H1 (cell line): Measurements from ENCODE around the gene ANXA2R. TPM values are rescaled to one million over a fixed set of nuclear protein-coding genes. Genes with fewer than 3 reads are reported as not detected.

Experiments
- CTCF ChIA-PET: fragments of 300-600 bp; sonication (Branson Sonifier 250); formaldehyde crosslinking; loops from one replicate; lab custom pipeline; 2021; ENCODE audit not compliant: partially characterized antibody; lab: Charles Lee
- POLR2A ChIA-PET: fragments of 300-600 bp; sonication (Branson Sonifier 250); formaldehyde crosslinking; loops from one replicate; lab custom pipeline; 2021; ENCODE audit warnings: inconsistent platforms; ENCODE audit not compliant: partially characterized antibody; lab: Charles Lee
- DNase-seq, 2 experiments: peaks; one replicate each; pipeline versions ENCODE4 v3.0.0 to v3.0.0-alpha.2; 2010 to 2022; ENCODE audit warnings: low spot score in 2 of 2, low read depth in 1 of 2, mixed read lengths in 1 of 2
- FAIRE-seq: peaks from 2 replicates; lab custom pipeline; 2011; peaks lifted over from hg19 to GRCh38; lab: Jason Lieb, UNC
- H2AFZ ChIP-seq: 2 replicates; pipeline ENCODE4 v1.8.1; 2012; ENCODE audit warnings: low read length, inconsistent platforms
- H2AK5ac ChIP-seq: 2 replicates; pipeline ENCODE4 v1.6.1; 2013; ENCODE audit warnings: low read depth, low read length
- H2BK120ac ChIP-seq: replicated peaks from 2 replicates; pipeline ENCODE3; 2013; ENCODE audit warnings: low read depth, low read length, inconsistent platforms
- H2BK12ac ChIP-seq: 2 replicates; pipeline ENCODE4 v1.6.1; 2013; ENCODE audit warnings: low read depth, low read length
- H2BK15ac ChIP-seq: 2 replicates; pipeline ENCODE4 v1.6.1; 2013; ENCODE audit warnings: low read length
- H2BK20ac ChIP-seq: 2 replicates; pipeline ENCODE4 v1.6.1; 2013; ENCODE audit warnings: low read length
- H2BK5ac ChIP-seq: 2 replicates; pipeline ENCODE4 v1.6.1; 2013; ENCODE audit warnings: low read depth, low read length
- H3K14ac ChIP-seq: 2 replicates; pipeline ENCODE4 v1.6.1; 2013; ENCODE audit warnings: inconsistent platforms; ENCODE audit not compliant: insufficient read length
- H3K18ac ChIP-seq: 2 replicates; pipeline ENCODE4 v1.6.1; 2013; ENCODE audit warnings: low read length; ENCODE audit errors: extremely low read depth
- H3K23ac ChIP-seq: 2 replicates; pipeline ENCODE4 v1.6.1; 2013; ENCODE audit warnings: inconsistent platforms; ENCODE audit not compliant: insufficient read length
- H3K23me2 ChIP-seq: 2 replicates; pipeline ENCODE4 v1.6.1; 2013; ENCODE audit warnings: low read depth, low read length
- H3K27ac ChIP-seq: 2 replicates; pipeline ENCODE4 v1.6.1; 2011; ENCODE audit warnings: low read depth, low read length, inconsistent platforms
- H3K27me3 ChIP-seq, 4 experiments: replicated peaks in 1 of 4; 1 replicate in 1 of 4; 2 replicates in 3 of 4; pipeline versions ENCODE4 v1.6.1 to v1.8.1; 2011 to 2013; ENCODE audit warnings: low read length in 3 of 4, mild to moderate bottlenecking in 3 of 4, inconsistent platforms in 2 of 4, mixed read lengths in 2 of 4, moderate library complexity in 1 of 4; ENCODE audit not compliant: control insufficient read depth in 3 of 4, insufficient read depth in 3 of 4; ENCODE audit errors: extremely low read depth in 1 of 4
- H3K36me3 ChIP-seq, 4 experiments: 2 replicates each; pipeline versions ENCODE4 v1.6.1 to v1.8.1; 2011 to 2013; ENCODE audit warnings: mild to moderate bottlenecking in 4 of 4, low read length in 3 of 4, moderate library complexity in 2 of 4, control low read depth in 1 of 4, inconsistent platforms in 1 of 4; ENCODE audit not compliant: insufficient read depth in 4 of 4, control insufficient read depth in 2 of 4
- H3K4ac ChIP-seq: replicated peaks from 2 replicates; pipeline ENCODE3; 2013; ENCODE audit warnings: low read length, low read depth, mixed read lengths, inconsistent platforms; ENCODE audit not compliant: insufficient read length
- H3K4me1 ChIP-seq, 4 experiments: replicated peaks in 1 of 4; 1 replicate in 1 of 4; 2 replicates in 3 of 4; pipeline versions ENCODE4 v1.6.1 to v1.8.1; 2011 to 2013; ENCODE audit warnings: low read length in 3 of 4, inconsistent platforms in 2 of 4, mixed read lengths in 1 of 4; ENCODE audit not compliant: insufficient read depth in 4 of 4, control insufficient read depth in 3 of 4
- H3K4me2 ChIP-seq, 2 experiments: 2 replicates each; pipeline versions ENCODE4 v1.6.1 to v1.8.1; 2011 to 2013; ENCODE audit warnings: low read depth in 2 of 2, low read length in 2 of 2, control low read depth in 1 of 2, inconsistent platforms in 1 of 2, mild to moderate bottlenecking in 1 of 2; ENCODE audit not compliant: insufficient read depth in 1 of 2
- H3K4me3 ChIP-seq, 4 experiments: fragments of 200-600, 300-600 bp in 1 of 4; sonication (generic), shearing (Covaris generic), sonication (Bioruptor Twin) in 1 of 4; 2 replicates each; pipeline versions ENCODE4 v1.5.1 to v1.8.1; 2011 to 2016; ENCODE audit warnings: low read length in 4 of 4, low read depth in 3 of 4, control low read depth in 2 of 4, inconsistent platforms in 2 of 4, mild to moderate bottlenecking in 2 of 4, mixed read lengths in 1 of 4, moderate library complexity in 1 of 4; ENCODE audit not compliant: insufficient read depth in 2 of 4; ENCODE audit errors: extremely low read depth in 1 of 4
- H3K56ac ChIP-seq: replicated peaks from 2 replicates; pipeline ENCODE3; 2013; ENCODE audit warnings: low read depth, mild to moderate bottlenecking, mixed read lengths, low read length, inconsistent platforms; ENCODE audit not compliant: insufficient read length
- H3K79me1 ChIP-seq: 2 replicates; pipeline ENCODE4 v1.6.1; 2013; ENCODE audit warnings: low read depth, low read length, control low read depth
- H3K79me2 ChIP-seq, 2 experiments: 2 replicates each; pipeline versions ENCODE4 v1.6.1 to v1.8.1; 2012 to 2013; ENCODE audit warnings: low read length in 2 of 2, mild to moderate bottlenecking in 2 of 2, inconsistent platforms in 1 of 2; ENCODE audit not compliant: insufficient read depth in 2 of 2, control insufficient read depth in 1 of 2
- H3K9ac ChIP-seq, 4 experiments: replicated peaks in 1 of 4; 1 replicate in 1 of 4; 2 replicates in 3 of 4; pipeline versions ENCODE4 v1.6.1 to v1.8.1; 2011 to 2013; ENCODE audit warnings: low read depth in 3 of 4, low read length in 3 of 4, control low read depth in 2 of 4, mild to moderate bottlenecking in 2 of 4, moderate library complexity in 2 of 4, inconsistent platforms in 1 of 4; ENCODE audit errors: extremely low read depth in 1 of 4
- H3K9me3 ChIP-seq, 2 experiments: 2 replicates each; pipeline versions ENCODE4 v1.6.1 to v1.8.1; 2012 to 2013; ENCODE audit warnings: mild to moderate bottlenecking in 2 of 2, moderate library complexity in 2 of 2, control low read depth in 1 of 2, inconsistent platforms in 1 of 2, low read depth in 1 of 2, low read length in 1 of 2, mixed read lengths in 1 of 2; ENCODE audit not compliant: insufficient read depth in 2 of 2
- H4K20me1 ChIP-seq, 2 experiments: replicated peaks in 1 of 2; 2 replicates each; pipeline versions ENCODE3 to v1.8.1; 2011 to 2013; ENCODE audit warnings: inconsistent platforms in 2 of 2, low read length in 2 of 2, mild to moderate bottlenecking in 1 of 2; ENCODE audit not compliant: insufficient read depth in 2 of 2, control insufficient read depth in 1 of 2
- H4K5ac ChIP-seq: 2 replicates; pipeline ENCODE4 v1.6.1; 2013; ENCODE audit warnings: low read length, low read depth, mixed read lengths, inconsistent platforms; ENCODE audit not compliant: insufficient read length
- H4K8ac ChIP-seq: 2 replicates; pipeline ENCODE4 v1.8.0; 2013; ENCODE audit warnings: mild to moderate bottlenecking, moderate library complexity, low read length, inconsistent platforms; ENCODE audit not compliant: insufficient read depth; ENCODE audit errors: extremely low read depth
- H4K91ac ChIP-seq: replicated peaks from 2 replicates; pipeline ENCODE3; 2013; ENCODE audit warnings: low read length, mixed read lengths, inconsistent platforms; ENCODE audit not compliant: insufficient read length
- CBX8 ChIP-seq: fragments of 300-800, 300-1000 bp; sonication (generic); IDR thresholded peaks from 2 replicates; pipeline ENCODE4 v1.7.1; 2016; ENCODE audit warnings: low read depth, low read length, borderline replicate concordance
- HDAC2 ChIP-seq, 2 experiments: fragments of 300-600 bp in 1 of 2; sonication (generic) in 1 of 2; IDR thresholded peaks; 2 replicates each; pipeline ENCODE4 v1.6.1; 2011 to 2012; ENCODE audit warnings: low read depth in 2 of 2, low read length in 2 of 2, mild to moderate bottlenecking in 2 of 2, moderate library complexity in 2 of 2, borderline replicate concordance in 1 of 2, inconsistent platforms in 1 of 2
- HDAC6 ChIP-seq: IDR thresholded peaks from one replicate; pipeline ENCODE4 v1.7.1; 2012; ENCODE audit warnings: low read depth, mild to moderate bottlenecking, inconsistent platforms, low read length, moderate library complexity
- KDM1A ChIP-seq: fragments of 200-600, 300-600 bp; sonication (generic); IDR thresholded peaks from 2 replicates; pipeline ENCODE4 v1.7.1; 2016; ENCODE audit warnings: mild to moderate bottlenecking, low read length, borderline replicate concordance
- NANOG ChIP-seq: IDR thresholded peaks from 2 replicates; pipeline ENCODE4 v1.6.1; 2011; ENCODE audit warnings: low read length, low read depth, mild to moderate bottlenecking, inconsistent platforms; ENCODE audit not compliant: insufficient read depth, poor library complexity, severe bottlenecking
- NRF1 ChIP-seq: IDR thresholded peaks from 2 replicates; pipeline ENCODE4 v1.6.1; 2011; ENCODE audit warnings: mild to moderate bottlenecking, low read depth, low read length, improper control_type of control experiment
- RBBP5 ChIP-seq: IDR thresholded peaks from 2 replicates; pipeline ENCODE4 v1.7.1; 2012; ENCODE audit warnings: low read depth, mild to moderate bottlenecking, inconsistent platforms, low read length, moderate library complexity, borderline replicate concordance
- TCF12 ChIP-seq: IDR thresholded peaks from 2 replicates; pipeline ENCODE4 v1.6.1; 2011; ENCODE audit warnings: low read depth, mild to moderate bottlenecking, low read length
- WGBS, 2 experiments: shearing (Covaris generic) in 1 of 2; methylation state at CpG; one replicate each; pipeline versions ENCODE4 v1.1.6 to v1.1.7; 2013 to 2015; ENCODE audit warnings: low lambda C conversion rate in 2 of 2, mixed read lengths in 2 of 2, inconsistent platforms in 1 of 2, low coverage in 1 of 2, missing lambda C conversion rate in 1 of 2; ENCODE audit not compliant: insufficient replicate concordance in 2 of 2, insufficient coverage in 1 of 2, insufficient read length in 1 of 2; ENCODE audit errors: extremely low coverage in 1 of 2, missing lambda C conversion rate in 1 of 2; 5-methylcytosine and 5-hydroxymethylcytosine counted together
- polyA plus RNA-seq, 7 experiments: library from polyadenylated mRNA; depleted of rRNA in 3 of 7; stranded (reverse) in 5 of 7; unstranded in 2 of 7; fragments of >200 nt in 5 of 7; fragments of 200-250 nt in 2 of 7; gene quantifications; 1 replicate in 5 of 7; 2 replicates in 1 of 7; 4 replicates in 1 of 7; pipeline versions ENCODE4 v1.2.1 to v1.2.3, GENCODE V29; 2011 to 2013; ENCODE audit warnings: missing spikeins in 2 of 7, mixed read lengths in 2 of 7
- total RNA-seq: library from RNA; stranded (reverse); fragmentation: NEBNext Ultra II Directional; extraction: Animal tissue kit (Norgen Biotek cat#: 25700); gene quantifications from 2 replicates; pipeline ENCODE4 v1.2.1, GENCODE V29; 2021
- TF ChIP-seq, protein P1 (sequence below): IDR thresholded peaks from 2 replicates; pipeline ENCODE4 v1.6.1; 2012; ENCODE audit warnings: low read length, inconsistent platforms

Gene ANXA2R
- total and polyA plus RNA-seq, 2 of the 8 experiments (the other 6 are each of a cell fraction or from before 2014, with no cell fraction given): 0.08 to 0.17 TPM

DNA sequence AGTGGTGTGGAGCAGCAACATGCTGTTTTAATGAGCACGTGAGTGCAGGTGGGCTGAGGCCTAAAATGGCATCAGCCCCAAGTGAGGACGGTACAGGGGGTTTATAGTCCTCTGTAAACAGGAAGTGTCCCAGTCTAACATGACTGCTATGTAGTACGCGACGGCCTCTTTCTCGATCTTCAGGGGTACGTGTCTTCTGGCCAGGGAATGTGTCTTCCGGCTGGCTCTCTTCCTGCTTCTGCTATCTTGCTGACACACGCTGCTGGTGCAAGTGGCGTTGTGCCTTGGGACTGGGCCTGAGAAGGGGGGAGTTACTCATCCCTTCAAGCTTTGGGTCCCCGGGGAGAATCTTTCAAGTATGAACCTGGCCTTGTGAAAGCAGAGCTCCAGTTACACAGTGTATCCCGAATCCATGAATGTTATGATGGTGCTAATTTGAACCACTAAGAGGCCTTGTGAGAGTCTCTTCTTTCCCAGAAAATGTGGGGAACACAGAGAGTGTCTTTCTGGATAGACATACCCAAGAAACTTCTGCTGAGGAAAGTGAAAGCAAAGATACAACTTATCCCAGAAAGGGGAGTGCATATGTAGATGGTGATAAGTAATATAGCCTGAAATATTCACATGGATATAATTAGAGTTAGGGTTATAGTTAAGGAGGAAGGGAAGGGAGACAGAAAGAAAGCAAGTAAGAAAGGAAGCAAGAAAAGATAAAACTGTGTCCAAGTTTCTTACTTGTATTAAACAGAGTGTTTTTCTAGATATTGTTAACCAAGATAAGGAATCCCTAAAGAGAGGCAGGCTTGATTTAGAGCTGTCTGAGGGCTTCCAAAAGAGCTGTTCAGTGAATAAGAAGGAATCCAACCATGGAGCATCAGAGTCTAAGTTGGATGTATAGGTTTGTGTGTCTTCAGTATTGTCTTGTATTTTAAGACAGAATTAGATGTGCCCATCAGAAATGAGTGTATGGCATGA, 35.5 kb upstream of the ANXA2R start:
- Histone ChIP-seq H3K23me2 (no peaks in the 10 kb centered on the region), H4K5ac (no peak overlapping the region), H3K23ac (no peak overlapping the region), H3K18ac (no peak overlapping the region), H3K4me1 (no peaks in the 10 kb centered on the region), H3K9me3 (no peaks in the 10 kb centered on the region), H4K91ac (no peak overlapping the region), H3K14ac (no peak overlapping the region), H3K27me3 (no peaks in the 10 kb centered on the region), H3K36me3 (peaks cover 0 to 4% (median 0%) of the 10 kb centered on the region in 4 experiments; a peak in 2 of 8 replicates), H3K79me2 (no peaks in the 10 kb centered on the region), H3K4me2 (no peak overlapping the region), H2BK120ac (no peak overlapping the region), H3K79me1 (peaks cover 2% of the 10 kb centered on the region; the same call in 1 of the 2 replicates), H4K20me1 (no peaks in the 10 kb centered on the region), H2BK5ac (no peak overlapping the region), H3K4me3 (no peak overlapping the region), H2BK15ac (no peak overlapping the region), H2AK5ac (0 out of 2 replicates have a peak overlapping the region, but pooled peaks have one; percentile 24), H2BK12ac (no peak overlapping the region), H3K9ac (no peak overlapping the region), H3K27ac (no peak overlapping the region), H2BK20ac (no peak overlapping the region), H4K8ac (no peak overlapping the region), H2AFZ (no peak overlapping the region), H3K4ac (no peak overlapping the region), H3K56ac (no peak overlapping the region)
- 97% methylated on average over 12 of the region's 12 CpGs; no CpG with 5 or more reads in 1 of the 2 experiments for WGBS, 2 experiments
- POLR2A ChIA-PET: interaction anchor here (1.7 kb wide), 1 partner anchor 46 kb away, joined by 5 read pairs; the partner anchor contains the start of gene ZNF131
- no peak for FAIRE-seq
- CTCF ChIA-PET: interaction anchor here (1.0 to 1.5 kb wide), 2 partner anchors 30 to 167 kb away, joined by 3 to 4 read pairs; no protein-coding TSS in a partner anchor
- DNase-seq: no peak
- TF ChIP-seq, protein P1, sequence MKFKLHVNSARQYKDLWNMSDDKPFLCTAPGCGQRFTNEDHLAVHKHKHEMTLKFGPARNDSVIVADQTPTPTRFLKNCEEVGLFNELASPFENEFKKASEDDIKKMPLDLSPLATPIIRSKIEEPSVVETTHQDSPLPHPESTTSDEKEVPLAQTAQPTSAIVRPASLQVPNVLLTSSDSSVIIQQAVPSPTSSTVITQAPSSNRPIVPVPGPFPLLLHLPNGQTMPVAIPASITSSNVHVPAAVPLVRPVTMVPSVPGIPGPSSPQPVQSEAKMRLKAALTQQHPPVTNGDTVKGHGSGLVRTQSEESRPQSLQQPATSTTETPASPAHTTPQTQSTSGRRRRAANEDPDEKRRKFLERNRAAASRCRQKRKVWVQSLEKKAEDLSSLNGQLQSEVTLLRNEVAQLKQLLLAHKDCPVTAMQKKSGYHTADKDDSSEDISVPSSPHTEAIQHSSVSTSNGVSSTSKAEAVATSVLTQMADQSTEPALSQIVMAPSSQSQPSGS: no peak
- TF ChIP-seq KDM1A: no peak
- TF ChIP-seq NANOG: no peak
- no peak for TF ChIP-seq RBBP5
- TF ChIP-seq TCF12: no peak
- no peak for TF ChIP-seq HDAC6
- TF ChIP-seq HDAC2 (IDR thresholded peaks at IDR 0.05; ENCODE audit: borderline replicate concordance in 1 of 2, low read depth in 2 of 2, low read length in 2 of 2): no peak
- no peak for TF ChIP-seq NRF1
- no peak for TF ChIP-seq CBX8
